GM19455 (cell line): ENCODE results near the gene ATF6B.
"Not testable (repeated sequence)": the region's sequence is repeated elsewhere in the genome, so short reads cannot be mapped to it uniquely, and the experiment has no call there.

Experiments
- ATAC-seq: cut with Tn5 transposase; IDR thresholded peaks from one replicate; pipeline ENCODE4 v1.9.1; 2021; ENCODE audit not compliant: unreplicated experiment

The ATF6B gene

DNA sequence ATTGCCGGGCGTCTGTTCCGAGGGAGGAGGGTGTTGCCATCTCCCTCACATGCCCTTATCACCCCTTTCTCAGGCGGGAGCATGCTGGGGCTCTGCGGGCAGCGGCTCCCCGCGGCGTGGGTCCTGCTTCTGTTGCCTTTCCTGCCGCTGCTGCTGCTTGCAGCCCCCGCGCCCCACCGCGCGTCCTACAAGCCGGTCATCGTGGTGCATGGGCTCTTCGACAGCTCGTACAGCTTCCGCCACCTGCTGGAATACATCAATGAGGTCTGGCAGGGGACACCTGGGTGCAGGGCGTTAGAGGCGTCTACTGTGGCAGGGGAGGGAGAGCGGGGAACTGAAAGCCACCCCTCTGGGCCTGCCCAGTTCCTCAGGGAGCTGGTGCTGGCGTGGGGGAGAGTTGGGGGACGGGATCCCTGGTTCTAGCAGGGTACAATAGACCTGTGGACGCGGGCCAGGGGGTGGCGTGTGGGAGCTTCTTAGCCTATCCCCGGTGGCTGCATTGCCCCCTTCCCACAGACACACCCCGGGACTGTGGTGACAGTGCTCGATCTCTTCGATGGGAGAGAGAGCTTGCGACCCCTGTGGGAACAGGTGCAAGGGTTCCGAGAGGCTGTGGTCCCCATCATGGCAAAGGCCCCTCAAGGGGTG, 26.6 kb upstream of the ATF6B start:
- no peak for ATAC-seq

DNA sequence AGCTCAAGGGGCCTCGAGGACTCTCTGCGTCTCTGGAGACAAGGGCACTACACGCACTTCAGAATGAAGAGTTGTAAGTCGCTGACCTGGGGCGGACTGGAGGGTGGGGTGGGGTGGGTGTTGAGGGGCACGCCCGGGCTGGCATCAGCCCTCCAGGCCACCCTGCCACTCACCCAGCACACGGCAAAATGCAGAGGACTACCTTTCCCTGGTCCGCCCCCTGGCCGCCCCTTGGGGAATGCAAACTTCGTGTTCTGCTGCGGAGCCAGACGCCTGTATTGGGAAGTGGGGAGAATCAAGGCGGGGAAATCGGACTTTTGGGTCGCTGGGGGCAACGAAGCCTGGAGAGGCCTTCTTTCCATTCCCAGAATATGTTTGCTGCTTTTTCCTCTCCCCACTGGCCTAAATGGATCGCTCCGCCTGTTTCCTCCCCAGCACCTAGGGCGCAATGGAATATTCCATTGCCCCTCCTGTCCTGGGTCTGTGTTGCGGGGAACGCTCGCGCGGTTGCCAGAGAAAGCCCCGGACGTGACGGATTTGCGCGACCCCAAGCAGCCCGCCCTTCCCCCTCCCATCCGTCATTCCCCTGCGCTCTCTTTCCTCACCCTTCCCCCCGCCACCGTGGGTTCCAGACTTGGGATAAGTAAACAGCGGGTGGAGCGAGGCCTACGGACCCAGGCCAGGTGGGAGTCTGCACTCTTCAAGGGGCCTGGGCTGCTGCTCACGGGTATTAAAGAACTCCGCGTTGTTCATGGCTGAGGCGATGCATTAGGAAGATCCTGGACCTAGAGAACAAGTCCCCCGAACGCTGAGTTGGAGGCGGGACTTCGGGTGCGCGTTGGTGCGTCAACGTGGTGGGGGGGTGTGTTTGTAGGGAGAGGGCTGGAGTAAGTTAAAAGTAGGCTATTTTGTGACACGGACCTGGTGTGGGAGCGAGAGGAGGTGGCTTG, 25.8 kb upstream of the ATF6B start, which contains the start of gene PPT2:
Gene PPT2, plus strand, starts transcription at position 578 of the 950 bp plus-strand sequence. CDS start 454 bp downstream, outside the sequence.
- ATAC-seq: no peak

DNA sequence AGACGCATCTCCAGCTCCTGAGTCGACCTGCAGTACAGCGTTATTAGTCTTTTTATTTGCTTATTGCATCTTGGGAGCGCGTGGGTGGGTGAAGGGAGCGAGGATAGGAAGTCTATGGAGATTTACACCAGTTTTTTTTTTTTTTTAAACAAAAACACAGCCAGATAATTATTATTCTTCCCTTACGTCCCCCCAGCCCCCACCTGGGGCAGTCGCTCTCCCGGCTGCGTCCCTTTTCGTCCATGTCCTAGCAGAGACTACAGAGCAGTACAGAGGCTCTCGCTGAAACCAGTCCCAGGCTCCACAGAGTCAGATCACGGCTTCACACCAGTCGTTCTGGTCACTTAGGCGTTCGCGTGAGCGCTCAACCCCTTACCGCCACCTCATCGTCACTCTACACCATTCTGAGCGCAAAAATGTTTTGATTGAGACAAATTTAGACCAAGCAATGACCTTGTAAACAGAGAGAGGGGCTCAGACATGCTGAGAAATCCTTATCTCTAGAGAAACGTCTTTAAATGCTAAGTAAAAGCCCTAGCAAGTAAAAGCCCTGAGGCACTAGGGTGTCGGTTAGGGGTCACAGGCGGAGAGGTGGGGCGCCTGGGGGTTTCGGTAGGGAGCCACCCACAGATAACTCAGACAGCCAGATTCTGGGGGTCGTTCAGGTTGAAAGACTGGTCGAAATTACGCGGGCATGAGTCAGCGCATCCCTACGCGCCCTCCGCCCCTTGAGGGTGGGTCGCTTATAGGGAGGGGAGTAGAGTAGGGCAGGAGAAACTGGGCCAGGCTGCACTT, 24.9 kb upstream of the ATF6B start:
- no peak for ATAC-seq

DNA sequence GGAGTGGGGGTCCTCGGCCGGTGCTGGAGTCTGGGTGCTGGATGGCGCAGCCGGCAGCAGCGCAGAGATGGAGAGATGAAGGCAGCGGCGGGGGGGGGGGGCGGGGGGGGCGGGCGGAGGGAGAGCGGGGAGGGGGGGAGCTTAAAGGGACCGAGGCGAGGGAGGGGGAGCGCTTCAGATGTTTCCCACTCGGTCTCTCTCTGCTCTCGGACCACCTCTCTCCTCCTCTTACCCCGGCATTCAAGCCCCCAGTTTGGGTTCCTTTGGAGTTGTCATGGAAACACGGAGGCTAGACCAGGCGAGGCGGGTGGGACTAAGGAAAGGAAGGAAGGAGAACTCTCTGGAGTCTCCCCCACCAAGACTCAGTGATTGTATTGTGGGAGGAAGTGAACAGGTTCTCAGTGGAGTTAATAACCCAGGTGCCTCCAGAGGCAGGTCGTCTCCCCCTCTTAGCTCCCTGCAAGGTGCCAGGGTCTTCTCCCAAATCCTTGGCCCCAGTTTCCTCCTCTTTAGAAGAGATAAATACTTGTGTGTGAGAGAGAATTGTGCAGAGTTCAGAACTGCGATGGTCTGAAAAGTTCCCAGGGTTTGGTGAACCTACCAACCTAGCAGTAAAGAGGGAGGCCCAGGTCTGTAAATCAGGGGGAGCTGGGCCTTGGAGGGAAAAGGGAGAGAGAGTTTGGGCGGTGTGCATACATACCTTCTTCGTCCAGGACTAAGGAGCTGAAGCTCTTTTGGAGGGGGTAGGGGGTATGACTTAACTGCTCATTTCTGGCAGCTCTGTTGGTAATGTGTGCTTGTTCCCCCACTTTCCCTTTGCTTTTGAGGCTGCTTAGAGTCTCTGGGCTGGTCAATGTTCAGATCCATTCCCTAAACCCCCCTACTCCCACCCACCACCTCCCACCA, 24.1 kb upstream of the ATF6B start, which contains the start of gene PRRT1:
Gene PRRT1, minus strand, starts transcription at position 77 of the 906 bp plus-strand sequence. CDS start 112 bp downstream, outside the sequence.
- no peak for ATAC-seq

DNA sequence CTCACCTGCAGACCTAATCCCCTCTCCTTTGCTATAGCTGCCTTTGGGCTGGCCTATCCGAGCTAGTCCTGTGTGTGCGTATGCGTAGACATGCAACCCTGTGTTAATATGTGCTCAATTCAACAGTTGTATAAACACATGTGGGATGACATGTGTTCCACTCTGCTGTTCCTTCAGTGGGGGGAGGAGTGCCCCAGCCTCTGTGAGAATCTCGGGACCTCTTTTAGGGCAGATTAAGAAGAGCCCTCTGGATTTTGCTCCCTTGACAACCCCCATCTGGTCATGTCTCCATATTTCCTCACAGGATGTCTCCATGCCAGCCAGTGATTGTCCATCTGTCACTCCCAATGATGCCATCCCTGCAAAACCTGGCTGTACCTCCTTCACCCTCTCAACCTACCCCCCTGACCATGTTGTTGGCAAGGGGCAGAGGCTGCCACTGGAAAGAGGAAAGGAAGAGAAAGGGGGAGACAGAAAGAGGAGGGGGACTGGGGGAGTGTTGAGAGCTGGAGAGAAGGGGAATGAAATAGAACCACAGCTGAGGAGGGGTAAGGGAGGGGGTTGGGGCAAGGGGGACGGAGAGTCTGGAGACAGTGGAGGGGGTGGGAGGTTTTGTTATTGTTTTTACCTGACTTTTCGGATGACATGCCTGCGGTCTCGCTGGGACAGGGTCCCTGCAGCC, 23.3 kb upstream of the ATF6B start:
- no peak for ATAC-seq

DNA sequence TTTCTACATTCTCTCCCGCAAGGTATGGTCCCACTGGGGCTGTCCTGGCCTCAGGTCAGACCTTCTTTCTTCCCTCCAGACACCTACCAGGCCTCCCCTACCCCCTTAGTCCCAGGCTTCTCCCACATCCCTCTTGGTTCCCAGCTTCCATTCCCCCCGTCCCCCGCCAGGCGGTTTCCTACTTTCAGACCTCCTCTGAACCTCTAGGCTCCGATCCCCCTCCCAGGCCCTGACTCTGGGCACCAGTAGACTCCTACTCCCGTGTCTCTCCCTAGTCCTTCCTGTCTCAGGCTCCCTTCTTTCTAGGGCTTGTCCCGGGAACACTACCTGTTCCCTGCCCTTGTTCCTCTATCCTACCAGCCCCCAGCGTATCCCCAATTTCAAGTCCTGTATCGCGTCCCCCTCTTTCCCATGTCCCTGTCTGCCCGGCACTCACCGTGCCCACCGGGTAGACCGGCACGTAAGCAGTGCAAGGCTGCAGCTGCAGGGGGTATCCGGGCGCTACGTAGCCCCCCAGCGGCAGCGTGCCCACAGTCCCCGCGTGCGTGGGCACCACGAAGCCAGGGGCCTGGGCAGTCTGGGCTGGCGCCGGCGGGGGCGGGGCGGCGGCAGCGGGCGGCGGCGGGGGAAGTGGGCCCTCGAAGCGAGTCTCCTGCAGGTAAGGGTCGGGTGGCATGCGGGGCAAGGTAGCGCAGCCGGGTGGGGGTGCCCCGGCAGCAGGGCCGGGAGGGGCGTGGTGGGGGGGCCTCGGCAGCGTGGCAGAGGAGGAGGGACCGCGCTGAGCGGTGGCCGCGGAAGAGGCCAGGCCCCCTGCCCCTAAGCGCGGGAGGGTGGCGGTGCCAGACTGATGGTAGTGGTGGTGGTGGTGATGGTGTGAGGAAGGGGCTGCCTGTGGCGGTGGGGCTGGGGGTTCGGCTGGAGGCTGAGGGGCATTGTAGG, 22.2 kb upstream of the ATF6B start:
- no peak for ATAC-seq

DNA sequence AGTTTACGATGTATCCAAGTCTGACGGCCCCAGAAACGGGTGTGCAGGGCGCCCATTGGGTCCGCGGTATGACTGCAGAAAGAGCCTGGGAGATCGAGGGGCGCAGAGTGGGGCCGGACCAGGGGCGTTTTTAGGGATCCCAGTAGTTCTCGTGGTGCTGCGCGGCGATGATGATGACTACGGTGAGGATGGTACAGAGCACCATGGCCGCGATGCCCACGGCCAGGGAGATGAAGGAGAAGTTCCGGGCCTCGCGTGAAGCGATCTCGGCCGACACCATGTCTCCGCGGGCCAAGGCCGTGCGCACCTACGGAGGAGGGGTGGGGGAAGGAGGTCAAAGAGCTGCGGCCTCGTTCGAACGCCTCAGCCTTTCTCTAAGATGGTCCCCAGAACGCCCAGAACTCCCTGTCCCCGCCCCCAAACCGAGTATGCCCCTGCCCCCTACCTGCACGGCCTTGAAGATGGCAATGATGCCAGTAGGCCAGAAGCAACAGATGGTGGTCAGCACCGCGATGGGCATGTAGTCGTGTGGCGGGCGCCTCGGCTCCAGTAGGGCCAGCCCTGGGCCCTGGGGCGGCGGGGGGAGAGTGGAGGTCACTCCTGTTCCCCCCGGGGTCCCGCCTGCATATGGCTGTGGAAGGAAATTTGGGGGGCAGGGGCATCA, 21.2 kb upstream of the ATF6B start:
- no peak for ATAC-seq

DNA sequence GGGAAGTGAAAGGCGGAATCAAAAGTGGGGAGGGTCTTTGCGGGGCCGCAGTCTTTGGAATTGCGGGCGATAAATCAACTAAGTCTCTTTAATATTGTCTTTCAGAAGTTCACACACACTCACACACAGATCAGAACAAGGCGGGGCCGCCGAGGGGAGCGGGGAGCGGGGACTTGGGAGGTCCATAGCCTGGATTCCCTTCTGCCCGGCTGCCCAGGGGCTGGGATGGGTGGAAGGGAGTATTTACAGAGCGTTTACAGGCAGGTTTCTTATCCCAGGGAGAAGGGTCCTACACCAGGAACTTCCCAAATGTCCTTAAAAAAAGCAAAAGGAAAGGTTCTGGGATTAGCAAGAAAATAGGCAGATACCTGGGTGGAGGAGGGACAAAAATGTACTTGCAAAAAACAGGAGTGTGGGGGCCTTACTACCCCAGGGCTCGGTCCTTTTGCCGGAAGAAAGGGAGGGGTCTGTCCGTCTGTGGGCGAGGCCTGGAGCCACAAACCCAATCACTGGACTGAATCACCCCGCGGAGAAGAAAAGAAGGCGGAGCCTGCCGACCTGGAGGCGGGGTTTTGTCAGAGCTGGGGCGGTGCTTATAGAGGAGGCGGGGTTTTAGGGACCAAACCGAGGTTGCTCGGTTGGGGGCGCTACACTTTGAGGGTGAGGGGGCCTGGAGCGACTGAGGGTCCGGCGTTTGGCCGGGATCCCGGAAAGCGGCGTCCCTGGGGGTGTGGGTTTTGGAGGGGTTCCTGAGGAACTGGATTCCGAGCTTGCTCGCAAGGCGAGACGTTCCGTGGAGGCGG, 20.4 kb upstream of the ATF6B start:
- no peak for ATAC-seq

DNA sequence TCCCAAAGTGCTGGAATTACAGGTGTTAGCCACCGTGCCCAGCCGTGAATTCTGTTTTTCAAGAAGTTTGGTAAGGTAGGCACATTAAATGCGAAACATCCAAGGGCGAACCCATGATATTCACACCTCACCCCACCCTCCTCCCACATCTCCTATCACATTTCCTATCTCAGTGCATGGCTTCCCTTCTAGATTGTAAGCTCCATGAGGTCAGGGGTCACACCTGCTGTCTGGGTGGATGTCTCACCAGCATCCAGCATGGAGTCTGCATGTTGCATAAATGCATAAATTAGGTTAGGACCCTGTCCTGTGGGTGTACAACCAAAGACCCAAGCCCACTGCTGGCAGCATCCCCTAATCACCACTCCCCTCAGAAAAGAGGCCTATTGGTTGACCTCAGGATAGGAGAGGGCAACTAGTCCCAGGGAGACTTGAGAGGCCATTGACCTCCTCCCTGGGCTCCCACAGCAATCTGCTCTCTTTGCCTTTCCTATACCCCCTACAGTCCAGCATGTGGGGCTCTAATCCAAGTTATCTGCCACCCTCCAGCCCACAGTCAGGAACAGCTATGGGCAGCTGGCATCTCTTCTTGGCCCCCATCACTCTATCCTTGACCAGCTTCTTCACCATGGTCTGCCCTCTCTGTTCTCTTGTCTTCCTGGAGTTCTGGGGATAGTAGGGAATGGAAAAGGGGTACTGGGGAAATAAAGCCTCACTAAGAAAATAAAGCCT, 19.5 kb upstream of the ATF6B start:
- ATAC-seq: no peak

DNA sequence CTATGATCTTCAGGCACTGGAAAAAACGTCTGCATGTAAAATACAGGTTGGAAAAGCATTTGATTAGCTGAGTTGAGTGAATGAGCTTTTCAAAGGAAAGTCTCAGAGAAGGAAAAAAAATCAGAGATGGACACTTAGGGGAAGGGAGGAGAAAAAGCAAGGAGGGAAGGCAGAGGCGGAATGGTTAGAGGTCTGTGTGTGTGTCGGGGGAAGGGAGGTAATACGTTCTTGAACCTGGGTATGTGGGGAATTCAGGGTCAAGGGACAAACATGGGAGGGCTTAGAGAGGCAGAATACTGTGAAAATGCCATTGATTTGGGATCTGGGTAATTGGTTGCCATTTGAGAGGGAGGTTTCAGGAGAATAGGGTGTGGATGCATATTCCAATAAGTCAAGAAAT, 18.6 kb upstream of the ATF6B start:
- no peak for ATAC-seq

DNA sequence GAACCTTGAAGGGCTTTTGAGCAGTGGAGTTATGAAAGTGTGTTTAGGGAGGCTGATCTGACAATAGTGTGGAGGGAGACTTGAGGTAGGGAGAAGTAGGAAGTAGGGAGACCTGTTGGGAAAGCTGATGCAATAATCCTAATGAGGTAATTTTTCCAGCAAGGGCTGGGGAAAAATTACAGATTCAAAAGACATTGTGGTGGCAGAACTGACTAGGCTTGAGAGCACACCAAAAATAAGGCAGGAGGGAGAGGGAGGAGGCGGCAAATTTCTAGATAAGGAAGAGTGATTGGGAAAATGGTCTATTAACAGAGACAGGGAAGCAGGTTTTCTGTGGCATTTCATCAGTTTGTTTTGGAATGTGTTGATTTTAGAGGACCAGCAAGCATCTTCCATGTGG, 18.2 kb upstream of the ATF6B start:
- no peak for ATAC-seq

DNA sequence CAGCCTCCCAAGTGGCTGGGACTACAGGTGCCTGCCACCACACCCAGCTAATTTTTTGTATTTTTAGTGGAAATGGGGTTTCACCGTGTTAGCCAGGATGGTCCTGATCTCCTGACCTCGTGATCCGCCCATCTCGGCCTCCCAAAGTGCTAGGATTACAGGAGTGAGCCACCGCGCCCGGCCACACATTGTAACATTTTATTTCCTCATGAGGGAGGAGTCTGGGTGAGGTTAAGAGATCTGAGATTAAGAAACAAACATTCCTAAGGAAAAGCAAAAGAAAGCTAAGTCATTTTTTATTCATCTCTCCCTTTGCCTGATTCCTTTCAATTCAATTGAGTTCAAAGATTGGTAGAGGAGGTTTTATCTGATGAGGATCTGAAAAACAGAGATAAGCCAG, 16.2 kb upstream of the ATF6B start:
- not testable (repeated sequence) for ATAC-seq

DNA sequence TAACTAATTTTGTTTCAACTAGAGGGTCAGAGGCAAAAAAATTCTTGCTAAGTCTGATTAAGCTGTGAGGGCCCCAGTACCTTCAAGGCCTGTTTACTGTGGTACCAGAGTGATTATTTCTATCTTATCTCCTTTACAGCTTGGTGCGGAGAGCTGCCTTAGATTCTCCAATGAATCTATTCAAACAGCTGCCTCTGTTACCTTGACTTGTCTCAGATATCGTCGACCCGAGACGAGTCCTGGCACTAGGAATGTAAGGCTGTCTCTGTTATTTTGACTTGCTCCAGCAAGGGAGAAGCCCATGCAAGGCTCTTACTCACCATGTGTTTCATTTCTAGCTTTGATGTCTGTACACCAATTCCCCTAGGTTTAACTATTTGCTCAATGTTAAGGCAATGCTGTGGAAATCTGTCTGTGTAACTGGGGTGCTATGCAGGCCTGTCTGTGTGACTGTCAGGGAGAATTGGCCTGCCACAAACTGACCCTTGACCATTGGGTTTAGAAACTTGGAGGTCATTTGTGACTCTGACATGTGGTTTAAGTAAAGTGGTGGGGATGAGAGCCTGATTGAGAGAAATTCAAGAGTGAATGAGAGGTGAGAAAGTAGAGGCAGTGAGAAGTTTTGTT, 12.5 kb upstream of the ATF6B start:
- no peak for ATAC-seq

DNA sequence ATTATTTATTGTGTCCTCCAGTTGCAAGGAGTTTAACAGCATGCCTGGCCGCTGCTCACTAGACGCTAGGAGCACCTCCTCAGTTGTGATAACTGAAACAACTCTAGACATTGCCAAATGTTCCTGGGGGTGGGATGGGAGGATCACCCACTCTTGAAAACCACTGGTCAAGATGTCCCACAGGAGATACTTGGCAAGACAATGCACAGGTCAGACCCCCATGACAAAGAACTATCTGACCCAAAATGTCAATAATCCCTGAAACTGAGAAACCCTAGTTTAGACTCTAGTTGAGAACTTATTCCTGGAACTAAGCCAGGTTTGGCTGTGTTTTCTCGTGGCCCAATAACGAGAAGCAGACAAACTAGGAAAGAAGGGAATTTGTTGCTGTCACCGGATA, 11.5 kb upstream of the ATF6B start:
- ATAC-seq: no peak

DNA sequence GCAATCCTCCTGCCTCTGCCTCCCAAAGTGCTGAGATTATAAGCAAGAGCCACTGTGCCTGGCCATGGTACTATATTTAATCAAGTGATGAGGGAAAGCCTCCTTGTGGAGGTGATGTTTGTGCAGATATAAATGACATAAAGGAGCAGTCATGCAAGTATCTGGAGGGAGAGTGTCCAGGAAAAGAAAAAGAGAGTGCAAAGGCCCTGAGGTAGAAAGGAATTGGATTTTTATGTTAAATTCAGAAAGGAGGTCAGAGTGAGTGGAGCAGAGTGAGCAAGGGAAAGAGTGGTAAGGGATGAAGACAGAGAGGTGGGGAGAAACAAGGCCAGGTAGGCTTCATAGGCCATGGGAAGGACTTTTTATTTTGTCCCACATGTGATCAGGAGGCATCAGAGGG, 9.4 kb upstream of the ATF6B start:
- no peak for ATAC-seq

DNA sequence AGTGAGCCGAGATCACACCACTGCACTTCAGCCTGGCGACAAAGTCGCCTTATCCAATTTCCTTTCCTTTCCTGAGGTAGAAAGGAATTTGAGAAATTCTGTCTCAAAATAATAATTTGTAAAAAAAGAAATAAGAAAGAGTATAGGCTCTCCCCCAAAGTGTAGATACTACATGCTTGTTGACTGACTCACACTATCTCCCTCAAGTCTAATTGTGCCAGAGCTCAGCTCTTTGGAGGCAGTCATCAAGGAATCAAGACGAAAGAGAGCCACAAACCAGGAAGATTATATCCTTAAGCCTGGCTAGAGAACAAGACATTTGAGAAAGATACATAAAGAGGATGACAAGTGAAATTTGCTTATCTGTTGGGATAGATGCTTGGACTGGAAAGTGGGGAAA, 5.7 kb upstream of the ATF6B start:
- no peak for ATAC-seq
